ENCODE data around the gene LRRN2. TPM values are rescaled to one million over a fixed set of nuclear protein-coding genes. Genes with fewer than 3 reads are reported as not detected.
"Not testable (repeated sequence)": the region's sequence is repeated elsewhere in the genome, so short reads cannot be mapped to it uniquely, and the experiment has no call there.

LRRN2 gene
- total RNA-seq, 2 experiments from 2014 or later: not detected

- H3K27me3 Mint-ChIP-seq: no peaks in the 10 kb centered on the region
- no peak for DNase-seq
- H3K4me1 Mint-ChIP-seq: peaks cover 34% of the 10 kb centered on the region
- no peak overlapping the region for H3K4me3 Mint-ChIP-seq
- no peaks in the 10 kb centered on the region for H3K9me3 Mint-ChIP-seq
- peak overlapping the region; percentile 37 for H3K27ac Mint-ChIP-seq
- CTCF ChIA-PET: interaction anchor here (0.6 to 1.9 kb wide), 4 partner anchors 10 to 1229 kb away, joined by 3 to 4 read pairs (median 4); no protein-coding TSS in a partner anchor
- H3K36me3 Mint-ChIP-seq (ENCODE audit: low read depth): peaks cover 7% of the 10 kb centered on the region
- POLR2A ChIA-PET: no interaction called here
Observed at GRCh38 chr1:204575221-204576190, 110.0 kb downstream of the LRRN2 start.

- DNase-seq: no peak
- no peaks in the 10 kb centered on the region for H3K27me3 Mint-ChIP-seq
- POLR2A ChIA-PET: no interaction called here
- peak overlapping the region; percentile 6 for H3K27ac Mint-ChIP-seq
- H3K4me3 Mint-ChIP-seq: no peak overlapping the region
- H3K4me1 Mint-ChIP-seq: peaks cover 27% of the 10 kb centered on the region
- no peaks in the 10 kb centered on the region for H3K9me3 Mint-ChIP-seq
- CTCF ChIA-PET: interaction anchor here (0.6 to 1.9 kb wide), 5 partner anchors 9 to 1229 kb away, joined by 3 to 4 read pairs (median 3); no protein-coding TSS in a partner anchor
- H3K36me3 Mint-ChIP-seq (ENCODE audit: low read depth): peaks cover 5% of the 10 kb centered on the region
Observed at GRCh38 chr1:204574865-204575163, 110.7 kb downstream of the LRRN2 start.

- DNase-seq: no peak
- ChIA-PET POLR2A (no interaction called here), CTCF (interaction anchor here (0.6 to 3.2 kb wide), 6 partner anchors 8 to 1228 kb away, joined by 3 to 11 read pairs (median 4); no protein-coding TSS in a partner anchor)
- H3K27ac Mint-ChIP-seq: peak overlapping the region; percentile 6
- no peak overlapping the region for H3K4me3 Mint-ChIP-seq
- peaks cover 21% of the 10 kb centered on the region for H3K4me1 Mint-ChIP-seq
- no peaks in the 10 kb centered on the region for H3K27me3 Mint-ChIP-seq
- no peaks in the 10 kb centered on the region for H3K9me3 Mint-ChIP-seq
- H3K36me3 Mint-ChIP-seq (ENCODE audit: low read depth): peaks cover 3% of the 10 kb centered on the region
Observed at GRCh38 chr1:204574016-204574864, 111.3 kb downstream of the LRRN2 start.

- no peak overlapping the region for H3K4me3 Mint-ChIP-seq
- CTCF ChIA-PET: interaction anchor here (0.7 to 3.2 kb wide), 4 partner anchors 19 to 234 kb away, joined by 3 to 11 read pairs (median 3); no protein-coding TSS in a partner anchor
- H3K27me3 Mint-ChIP-seq: no peaks in the 10 kb centered on the region
- peak overlapping the region; percentile 4 for H3K27ac Mint-ChIP-seq
- peaks cover 19% of the 10 kb centered on the region for H3K4me1 Mint-ChIP-seq
- DNase-seq: no peak
- POLR2A ChIA-PET: no interaction called here
- no peaks in the 10 kb centered on the region for H3K9me3 Mint-ChIP-seq
- H3K36me3 Mint-ChIP-seq (ENCODE audit: low read depth): peaks cover 6% of the 10 kb centered on the region
Observed at GRCh38 chr1:204572923-204573922, 112.3 kb downstream of the LRRN2 start.

GRCh38 chr1:204571631-204572030 is 113.9 kb downstream of the LRRN2 start:
- no peak overlapping the region for H3K4me3 Mint-ChIP-seq
- no peaks in the 10 kb centered on the region for H3K9me3 Mint-ChIP-seq
- POLR2A ChIA-PET: no interaction called here
- no peaks in the 10 kb centered on the region for H3K27me3 Mint-ChIP-seq
- peaks cover 14% of the 10 kb centered on the region for H3K36me3 Mint-ChIP-seq (ENCODE audit: low read depth)
- CTCF ChIA-PET: interaction anchor here (0.7 to 3.2 kb wide), 2 partner anchors 15 to 235 kb away, joined by 4 to 11 read pairs; no protein-coding TSS in a partner anchor
- H3K4me1 Mint-ChIP-seq: peaks cover 26% of the 10 kb centered on the region
- H3K27ac Mint-ChIP-seq: no peak overlapping the region
- DNase-seq: no peak

GRCh38 chr1:204571128-204571527 is 114.4 kb downstream of the LRRN2 start:
- H3K27me3 Mint-ChIP-seq: no peaks in the 10 kb centered on the region
- POLR2A ChIA-PET: no interaction called here

GRCh38 chr1:204570021-204570420 is 115.5 kb downstream of the LRRN2 start:
- POLR2A ChIA-PET, DNase-seq, H3K4me3 Mint-ChIP-seq, H3K27ac Mint-ChIP-seq, H3K9me3 Mint-ChIP-seq, H3K27me3 Mint-ChIP-seq: not testable (repeated sequence)
- peaks cover 37% of the 10 kb centered on the region for H3K4me1 Mint-ChIP-seq
- CTCF ChIA-PET: interaction anchor here (0.6 kb wide), 1 partner anchor 10 kb away, joined by 3 read pairs; no protein-coding TSS in a partner anchor
- peaks cover 17% of the 10 kb centered on the region for H3K36me3 Mint-ChIP-seq (ENCODE audit: low read depth)

More at GRCh38 chr1:204571128-204571527, 114.4 kb downstream of the LRRN2 start:
- Mint-ChIP-seq H3K36me3 (ENCODE audit: low read depth) (peaks cover 14% of the 10 kb centered on the region), H3K27ac (no peak overlapping the region), H3K4me1 (peaks cover 28% of the 10 kb centered on the region), H3K4me3 (no peak overlapping the region), H3K9me3 (no peaks in the 10 kb centered on the region)
- DNase-seq: no peak
- CTCF ChIA-PET: interaction anchor here (0.7 to 3.2 kb wide), 2 partner anchors 15 to 236 kb away, joined by 4 to 11 read pairs; no protein-coding TSS in a partner anchor

- Mint-ChIP-seq H3K36me3 (ENCODE audit: low read depth) (peaks cover 19% of the 10 kb centered on the region), H3K4me3 (no peak overlapping the region), H3K9me3 (no peaks in the 10 kb centered on the region), H3K27ac (no peak overlapping the region), H3K4me1 (peaks cover 43% of the 10 kb centered on the region), H3K27me3 (no peaks in the 10 kb centered on the region)
- CTCF ChIA-PET: interaction anchor here (1.4 kb wide), 1 partner anchor 238 kb away, joined by 10 read pairs; no protein-coding TSS in a partner anchor
- POLR2A ChIA-PET: no interaction called here
- no peak for DNase-seq
Observed at GRCh38 chr1:204569478-204569877, 116.1 kb downstream of the LRRN2 start.

- H3K27ac Mint-ChIP-seq: no peak overlapping the region
- ChIA-PET POLR2A (no interaction called here), CTCF (interaction anchor here (0.7 to 1.5 kb wide), 3 partner anchors 11 to 238 kb away, joined by 3 to 10 read pairs (median 5); no protein-coding TSS in a partner anchor)
- H3K9me3 Mint-ChIP-seq: no peaks in the 10 kb centered on the region
- no peak overlapping the region for H3K4me3 Mint-ChIP-seq
- DNase-seq: no peak
- no peaks in the 10 kb centered on the region for H3K27me3 Mint-ChIP-seq
- H3K36me3 Mint-ChIP-seq (ENCODE audit: low read depth): peaks cover 22% of the 10 kb centered on the region
- H3K4me1 Mint-ChIP-seq: peaks cover 49% of the 10 kb centered on the region
Observed at GRCh38 chr1:204568576-204569315, 116.8 kb downstream of the LRRN2 start.

Measured in activated CD4-positive, alpha-beta T cell treated with anti-CD3 and anti-CD28 coated beads, Interleukin-2, amount 10 ng/mL, durations not matched to agents 7 days and 5 days (primary cell).